B cell (primary cell): ENCODE measurements around the gene MAD1L1. TPM values are rescaled to one million over a fixed set of nuclear protein-coding genes. Genes with fewer than 3 reads are reported as not detected.

ENCODE experiments used
- ATAC-seq: fragments of 200-7000 bp; cut with Tn5 transposase; one replicate; pipeline ENCODE4 v1.10.0; 2021; ENCODE audit warnings: low read depth, mild to moderate bottlenecking, moderate number of reproducible peaks, moderate library complexity
- CTCF ChIA-PET: fragments of 350-600 bp; sonication (Branson Sonifier 250); formaldehyde crosslinking; loops from one replicate; lab custom pipeline; 2021; ENCODE audit warnings: antibody characterized with exemption, inconsistent platforms; lab: Charles Lee
- POLR2A ChIA-PET: fragments of 350-600 bp; sonication (Branson Sonifier 250); formaldehyde crosslinking; loops from one replicate; lab custom pipeline; 2021; ENCODE audit warnings: antibody characterized with exemption; lab: Charles Lee
- DNase-seq: peaks from one replicate; pipeline ENCODE4 v3.0.0; 2013
- H2AFZ ChIP-seq: 2 replicates; pipeline ENCODE4 v1.6.1; 2012; ENCODE audit warnings: mild to moderate bottlenecking, low read depth, low read length; ENCODE audit not compliant: insufficient read depth, poor library complexity, severe bottlenecking
- H3K27ac ChIP-seq, 2 donors: 1 replicate in 1 of 2; 2 replicates in 1 of 2; pipeline ENCODE4 v1.5.1; 2012 to 2013; ENCODE audit warnings: low read length in 2 of 2, mild to moderate bottlenecking in 2 of 2, moderate library complexity in 1 of 2
- H3K27me3 ChIP-seq, 4 experiments: fragments of 200-600 bp in 1 of 4; sonication (generic) in 1 of 4; replicated peaks in 1 of 4; 1 replicate in 2 of 4; 2 replicates in 2 of 4; pipeline versions ENCODE4 v1.6.1 to v1.7.0; 2013 to 2016; ENCODE audit warnings: low read length in 3 of 4, mild to moderate bottlenecking in 2 of 4, mixed read lengths in 1 of 4, moderate library complexity in 1 of 4; ENCODE audit not compliant: insufficient read depth in 4 of 4, control insufficient read depth in 3 of 4; ENCODE audit errors: control extremely low read depth in 1 of 4
- H3K36me3 ChIP-seq, 2 experiments: replicated peaks in 1 of 2; 1 replicate in 1 of 2; 2 replicates in 1 of 2; pipeline versions ENCODE4 v1.6.1 to v1.7.1; 2013; ENCODE audit warnings: low read length in 1 of 2; ENCODE audit not compliant: insufficient read depth in 2 of 2, control insufficient read depth in 1 of 2; ENCODE audit errors: control extremely low read depth in 1 of 2, extremely low read depth in 1 of 2
- H3K4me1 ChIP-seq, 2 donors: fragments of 200-600 bp in 1 of 2; sonication (generic) in 1 of 2; 1 replicate in 1 of 2; 2 replicates in 1 of 2; pipeline versions ENCODE4 v1.5.1 to v1.6.1; 2013 to 2017; ENCODE audit warnings: low read length in 2 of 2; ENCODE audit not compliant: control insufficient read depth in 2 of 2, insufficient read depth in 2 of 2
- H3K4me2 ChIP-seq: replicated peaks from 2 replicates; pipeline ENCODE3; 2012; ENCODE audit warnings: mild to moderate bottlenecking, low read depth, low read length; ENCODE audit not compliant: poor library complexity, severe bottlenecking
- H3K4me3 ChIP-seq, 5 experiments: fragments of 200-600 bp in 1 of 5; sonication (generic) in 1 of 5; 1 replicate in 3 of 5; 2 replicates in 2 of 5; pipeline versions ENCODE4 v1.5.1 to v1.7.0; 2011 to 2016; ENCODE audit warnings: low read length in 4 of 5, mild to moderate bottlenecking in 4 of 5, low read depth in 2 of 5, control low read depth in 1 of 5, moderate library complexity in 1 of 5; ENCODE audit not compliant: insufficient read depth in 1 of 5; ENCODE audit errors: control extremely low read depth in 1 of 5, extremely low read depth in 1 of 5
- H3K79me2 ChIP-seq: fragments of 200-600 bp; sonication (generic); one replicate; pipeline ENCODE4 v1.6.0; 2016; ENCODE audit warnings: low read length; ENCODE audit not compliant: control insufficient read depth, insufficient read depth
- H3K9ac ChIP-seq: fragments of 200-600 bp; sonication (generic); 2 replicates; pipeline ENCODE4 v1.6.1; 2017; ENCODE audit warnings: mild to moderate bottlenecking, low read length, moderate library complexity
- H3K9me3 ChIP-seq, 3 donors: one replicate each; pipeline versions ENCODE4 v1.6.1 to v1.7.1; 2013; ENCODE audit warnings: low read length in 2 of 3; ENCODE audit not compliant: control insufficient read depth in 2 of 3, insufficient read depth in 1 of 3; ENCODE audit errors: control extremely low read depth in 1 of 3
- H4K20me1 ChIP-seq: 2 replicates; pipeline ENCODE4 v1.6.0; 2012; ENCODE audit warnings: mild to moderate bottlenecking, low read length; ENCODE audit not compliant: insufficient read depth, control insufficient read depth, poor library complexity, severe bottlenecking
- H3K27ac Mint-ChIP-seq: one replicate; pipeline ENCODE4 v1.8.0; 2021; ENCODE audit warnings: mixed read lengths
- H3K27me3 Mint-ChIP-seq: one replicate; pipeline ENCODE4 v1.8.0; 2021; ENCODE audit warnings: mixed read lengths
- H3K4me1 Mint-ChIP-seq: one replicate; pipeline ENCODE4 v1.8.0; 2021; ENCODE audit warnings: mixed read lengths
- H3K4me3 Mint-ChIP-seq: one replicate; pipeline ENCODE4 v1.8.0; 2021; ENCODE audit warnings: mixed read lengths
- H3K9me3 Mint-ChIP-seq: one replicate; pipeline ENCODE4 v1.8.0; 2022; ENCODE audit warnings: mixed read lengths; ENCODE audit not compliant: insufficient read depth
- EZH2 ChIP-seq: IDR thresholded peaks from 2 replicates; pipeline ENCODE4 v1.6.1; 2012; ENCODE audit warnings: borderline replicate concordance, low read depth, mild to moderate bottlenecking, moderate library complexity, low read length; ENCODE audit not compliant: insufficient read depth, poor library complexity, severe bottlenecking
- WGBS: methylation state at CpG from one replicate; pipeline ENCODE4 v1.1.5; 2013; ENCODE audit warnings: missing lambda C conversion rate; ENCODE audit not compliant: insufficient coverage; 5-methylcytosine and 5-hydroxymethylcytosine counted together
- intact Hi-C: fragments of 100-400 bp; cut with micrococcal nuclease; formaldehyde crosslinking; loops from one replicate; pipeline ENCODE4 v1.10.0; 2022
- polyA plus RNA-seq: library from polyadenylated mRNA; depleted of rRNA; stranded (reverse); fragments of >200 nt; gene quantifications from 2 replicates; pipeline ENCODE4 v1.2.3, GENCODE V29; 2012
- total RNA-seq, 2 donors: library from RNA; stranded (reverse); fragments of 120-200 nt in 1 of 2; gene quantifications; 1 replicate in 1 of 2; 2 replicates in 1 of 2; pipeline versions ENCODE4 v1.2.3 to v1.2.4, GENCODE V29; 2013 to 2022
- TF ChIP-seq, protein P1 (sequence below): fragments of 200-600 bp; IDR thresholded peaks from one replicate; pipeline ENCODE4 v1.8.0; 2022; ENCODE audit warnings: antibody characterized with exemption, mild to moderate bottlenecking

The MAD1L1 gene
- total and polyA plus RNA-seq, 2 donors (not counting 1 experiment from before 2014, with no cell fraction given), result 86.7 to 110 TPM

DNA sequence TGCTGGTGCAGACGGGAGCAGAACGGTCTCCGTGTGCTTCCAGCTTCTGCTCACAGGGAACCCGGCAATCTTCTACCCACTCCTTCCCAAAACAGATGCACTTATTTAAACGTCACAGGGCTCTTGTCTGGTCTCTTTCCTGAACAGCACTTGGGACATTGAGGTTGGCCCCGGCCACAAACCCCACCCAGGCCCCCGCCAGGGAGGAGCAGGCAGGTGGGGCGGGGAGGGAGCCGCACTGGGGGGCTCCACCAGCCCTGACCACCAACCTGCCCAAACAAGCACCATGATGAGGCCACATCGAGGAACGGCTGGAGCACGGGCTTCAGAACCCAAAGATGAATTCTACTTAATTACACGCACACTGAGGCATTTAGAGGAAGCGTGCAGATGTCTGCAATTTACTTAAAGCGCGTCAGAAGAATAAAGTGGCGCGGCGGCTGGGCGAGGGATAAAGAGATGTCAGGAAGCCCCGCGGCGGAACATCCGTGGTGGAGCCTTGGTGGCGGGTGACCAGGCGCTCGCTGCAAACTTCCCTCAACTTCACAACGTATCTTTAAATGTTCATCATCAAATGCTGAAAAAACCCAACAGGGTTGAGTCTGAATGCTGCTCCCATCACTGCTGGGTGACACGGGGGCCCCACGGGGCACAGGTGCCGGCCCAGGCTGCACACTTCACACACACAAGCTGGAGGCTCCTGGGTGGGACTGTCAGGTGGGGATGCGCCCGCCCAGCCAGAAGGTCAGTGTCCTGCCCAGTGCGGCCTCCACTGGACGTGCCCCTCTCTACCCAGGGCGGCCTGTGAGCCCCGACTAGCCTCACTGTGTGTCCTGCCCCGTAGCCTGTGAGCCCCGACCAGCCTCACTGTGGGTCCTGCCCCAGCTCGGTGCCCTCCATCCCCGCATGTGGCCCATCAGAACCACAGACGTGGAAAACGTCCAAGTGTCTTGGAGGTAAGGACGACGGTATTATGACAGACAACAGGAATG, 279.2 kb downstream of the MAD1L1 start:
- no peak overlapping the region for H3K27ac Mint-ChIP-seq
- H3K9me3 ChIP-seq, result no peaks in the 10 kb centered on the region
- CTCF ChIA-PET, result no interaction called here
- H3K4me3 ChIP-seq, result no peak overlapping the region
- H3K4me3 Mint-ChIP-seq, result no peak overlapping the region
- no peak for TF ChIP-seq EZH2
- TF ChIP-seq, protein P1, sequence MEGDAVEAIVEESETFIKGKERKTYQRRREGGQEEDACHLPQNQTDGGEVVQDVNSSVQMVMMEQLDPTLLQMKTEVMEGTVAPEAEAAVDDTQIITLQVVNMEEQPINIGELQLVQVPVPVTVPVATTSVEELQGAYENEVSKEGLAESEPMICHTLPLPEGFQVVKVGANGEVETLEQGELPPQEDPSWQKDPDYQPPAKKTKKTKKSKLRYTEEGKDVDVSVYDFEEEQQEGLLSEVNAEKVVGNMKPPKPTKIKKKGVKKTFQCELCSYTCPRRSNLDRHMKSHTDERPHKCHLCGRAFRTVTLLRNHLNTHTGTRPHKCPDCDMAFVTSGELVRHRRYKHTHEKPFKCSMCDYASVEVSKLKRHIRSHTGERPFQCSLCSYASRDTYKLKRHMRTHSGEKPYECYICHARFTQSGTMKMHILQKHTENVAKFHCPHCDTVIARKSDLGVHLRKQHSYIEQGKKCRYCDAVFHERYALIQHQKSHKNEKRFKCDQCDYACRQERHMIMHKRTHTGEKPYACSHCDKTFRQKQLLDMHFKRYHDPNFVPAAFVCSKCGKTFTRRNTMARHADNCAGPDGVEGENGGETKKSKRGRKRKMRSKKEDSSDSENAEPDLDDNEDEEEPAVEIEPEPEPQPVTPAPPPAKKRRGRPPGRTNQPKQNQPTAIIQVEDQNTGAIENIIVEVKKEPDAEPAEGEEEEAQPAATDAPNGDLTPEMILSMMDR, result no peak
- H3K4me1 ChIP-seq, result peaks cover 4 to 11% of the 10 kb centered on the region in 2 donors
- ATAC-seq, result no peak
- H3K4me2 ChIP-seq, result no peak overlapping the region
- WGBS, result 94% methylated on average over 37 of the region's 45 CpGs
- no peak overlapping the region for H3K9ac ChIP-seq
- no peaks in the 10 kb centered on the region for H4K20me1 ChIP-seq
- DNase-seq, result no peak
- H2AFZ ChIP-seq, result no peak overlapping the region
- intact Hi-C loops, result no loop called here
- H3K27me3 ChIP-seq, result no peaks in the 10 kb centered on the region
- no peaks in the 10 kb centered on the region for H3K9me3 Mint-ChIP-seq
- POLR2A ChIA-PET, result no interaction called here
- peaks cover 31% of the 10 kb centered on the region for H3K79me2 ChIP-seq
- peaks cover 8% of the 10 kb centered on the region for H3K4me1 Mint-ChIP-seq
- H3K27ac ChIP-seq, result no peak overlapping the region
- no peaks in the 10 kb centered on the region for H3K27me3 Mint-ChIP-seq
- H3K36me3 ChIP-seq, result peaks cover 0 to 9% of the 10 kb centered on the region in 2 experiments

DNA sequence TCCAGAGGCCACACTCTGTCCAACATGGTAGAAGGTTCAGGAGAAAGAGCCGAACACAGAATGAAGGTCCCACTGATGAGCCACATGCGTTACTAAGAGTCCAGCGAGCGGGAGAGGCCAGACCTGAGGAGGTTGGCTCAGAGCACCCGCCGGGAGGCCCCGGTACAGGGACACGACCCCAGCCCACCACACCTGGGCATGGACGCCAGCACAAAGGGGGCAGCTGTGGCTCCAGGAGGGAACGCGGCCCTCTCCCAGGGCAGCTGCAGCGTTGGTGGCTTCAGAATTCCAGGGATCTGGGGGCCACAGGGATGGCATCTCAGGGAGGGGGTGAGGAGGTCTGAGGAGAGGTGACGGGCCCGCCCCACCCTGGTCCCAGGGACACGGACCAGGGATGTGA, 280.0 kb downstream of the MAD1L1 start:
- H3K79me2 ChIP-seq, result peaks cover 26% of the 10 kb centered on the region
- intact Hi-C loops, result no loop called here
- no peak overlapping the region for H3K27ac ChIP-seq
- H4K20me1 ChIP-seq, result no peaks in the 10 kb centered on the region
- Mint-ChIP-seq H3K4me1 (peaks cover 8% of the 10 kb centered on the region), H3K9me3 (no peaks in the 10 kb centered on the region), H3K27ac (no peak overlapping the region), H3K27me3 (no peaks in the 10 kb centered on the region), H3K4me3 (no peak overlapping the region)
- TF ChIP-seq EZH2, result no peak
- TF ChIP-seq, protein P1, result no peak
- ChIA-PET CTCF (no interaction called here), POLR2A (no interaction called here)
- H3K36me3 ChIP-seq, result peaks cover 0 to 9% of the 10 kb centered on the region in 2 experiments
- DNase-seq, result no peak
- no peak overlapping the region for H3K9ac ChIP-seq
- H3K4me2 ChIP-seq, result no peak overlapping the region
- no peak overlapping the region for H3K4me3 ChIP-seq
- H3K27me3 ChIP-seq, result no peaks in the 10 kb centered on the region
- no peak for ATAC-seq
- 98% methylated on average over 13 of the region's 15 CpGs for WGBS
- no peak overlapping the region for H2AFZ ChIP-seq
- no peaks in the 10 kb centered on the region for H3K9me3 ChIP-seq
- peaks cover 4 to 11% of the 10 kb centered on the region in 2 donors for H3K4me1 ChIP-seq
